ENCODE results near the gene FANCC. TPM values are rescaled to one million over a fixed set of nuclear protein-coding genes. Genes with fewer than 3 reads are reported as not detected.
A peak's percentile ranks its signal among the peaks of the same experiment; 100 is the strongest.

Gene FANCC
- total and polyA plus RNA-seq, 2 of the 4 experiments (the other 2 are of a cell fraction), result 4.7 to 6.3 TPM

GRCh38 chr9:95092262-95093072 is 225.0 kb downstream of the FANCC start:
- CTCF ChIA-PET, result no interaction called here
- Histone ChIP-seq H3K14ac (replicated peaks; ENCODE audit: low read depth, low read length) (peak overlapping the region; percentile 31; the same call in 1 of the 2 replicates), H2AK9ac (replicated peaks; ENCODE audit: low read depth, low read length, poor library complexity) (peak overlapping the region; percentile 29), H4K20me1 (ENCODE audit: insufficient read depth, low read length) (peaks cover 17% of the 10 kb centered on the region), H3K9ac (ENCODE audit: low read depth, low read length) (no peak overlapping the region), H3K79me1 (ENCODE audit: low read depth in 1 of 2, low read length in 2 of 2) (peaks cover 8 to 53% of the 10 kb centered on the region in 2 experiments; a peak in 3 of 4 replicates), H3K4me3 (ENCODE audit: insufficient read depth, low read depth, low read length) (no peak overlapping the region), H3K36me3 (ENCODE audit: control insufficient read depth, insufficient read depth, low read length) (peaks cover 32% of the 10 kb centered on the region), H2BK20ac (ENCODE audit: low read depth, low read length) (no peak overlapping the region), H3K4me2 (ENCODE audit: low read depth, low read length) (no peak overlapping the region), H3K18ac (ENCODE audit: low read depth, low read length) (no peak overlapping the region), H3K56ac (ENCODE audit: extremely low read depth, insufficient read depth, low read length) (no peak overlapping the region), H3K4me1 (ENCODE audit: control insufficient read depth, insufficient read depth, low read length) (peaks cover 25% of the 10 kb centered on the region), H2BK15ac (ENCODE audit: low read depth, low read length) (no peak overlapping the region), H3K9me3 (ENCODE audit: control insufficient read depth, insufficient read depth, low read length) (no peaks in the 10 kb centered on the region), H3K27ac (ENCODE audit: insufficient read depth, low read length) (no peak overlapping the region), H3K9me1 (ENCODE audit: insufficient read depth, low read length) (peaks cover 24% of the 10 kb centered on the region; the same call in 1 of the 2 replicates), H2BK5ac (ENCODE audit: low read depth, low read length, poor library complexity, severe bottlenecking) (no peak overlapping the region), H3K23ac (ENCODE audit: low read depth, low read length) (peak overlapping the region; percentile 24; the same call in 1 of the 2 replicates), H2AFZ (replicated peaks; ENCODE audit: low read length, poor library complexity) (peak overlapping the region; percentile 26), H3K4ac (ENCODE audit: low read depth, low read length) (peak overlapping the region; percentile 9), H2BK120ac (ENCODE audit: low read depth, low read length) (0 out of 2 replicates have a peak overlapping the region, but pooled peaks have one; percentile 20), H2AK5ac (ENCODE audit: low read depth, low read length) (peak overlapping the region; percentile 25; the same call in 1 of the 2 replicates), H4K5ac (ENCODE audit: low read depth, low read length) (no peak overlapping the region), H4K8ac (ENCODE audit: low read depth in 2 of 2, low read length in 2 of 2) (0 out of 4 replicates have a peak overlapping the region, but pooled peaks of 1 of the 2 experiments have one; percentile 8), H4K91ac (ENCODE audit: insufficient read depth, low read depth, low read length) (peak overlapping the region; percentile 12; the same call in 1 of the 2 replicates), H3K27me3 (ENCODE audit: control insufficient read depth, insufficient read depth, low read length) (no peaks in the 10 kb centered on the region)
- in situ Hi-C loops (cut with MboI; ENCODE audit: low sequenced_read_pairs), result no loop called here
- POLR2A ChIA-PET (ENCODE audit: unreplicated experiment), result no interaction called here
- BruUV-seq (replicated peaks), result no TSS peak
- intact Hi-C loops (cut with micrococcal nuclease), result no loop called here
- dilution Hi-C loops (cut with HindIII; ENCODE audit: low sequenced_read_pairs, unreplicated experiment), result no loop called here
- ATAC-seq (ENCODE audit: low read depth), result peak; percentile 48
- TF ChIP-seq USF2 (IDR thresholded peaks at IDR 0.05; ENCODE audit: low read depth, low read length) (no peak), CTCF (conservative IDR thresholded peaks at IDR 0.05; ENCODE audit: low read depth, low read length) (no peak), CHD1 (IDR thresholded peaks at IDR 0.05; ENCODE audit: low read depth, low read length) (no peak), CEBPB (IDR thresholded peaks at IDR 0.05; ENCODE audit: low read depth, low read length) (no peak), BHLHE40 (IDR thresholded peaks at IDR 0.05; ENCODE audit: low read depth, low read length) (no peak), SMC3 (IDR thresholded peaks at IDR 0.05; ENCODE audit: low read depth, low read length) (no peak), MXI1 (IDR thresholded peaks at IDR 0.05; ENCODE audit: borderline replicate concordance, low read depth, low read length) (no peak)
- 65% methylated on average over 10 of the region's 19 CpGs; no CpG with 5 or more reads in 1 of the 2 experiments for WGBS, 2 experiments (ENCODE audit: extremely low coverage in 2 of 2, insufficient read length in 1 of 2)
- peak; percentile 68 for DNase-seq

All from IMR-90 (cell line).